Vagina (tissue), 2 donors: ENCODE data around the gene ATG2B. TPM values are rescaled to one million over a fixed set of nuclear protein-coding genes. Genes with fewer than 3 reads are reported as not detected.

ENCODE experiments used
- DNase-seq, 2 donors: peaks; one replicate each; pipeline ENCODE4 v3.0.0-alpha.2; 2017; ENCODE audit errors: extremely low spot score in 2 of 2
- H3K27ac ChIP-seq: fragments of 200-600 bp; sonication (generic); one replicate; pipeline ENCODE4 v1.5.1; 2019
- H3K27me3 ChIP-seq: fragments of 200-600 bp; sonication (generic); one replicate; pipeline ENCODE4 v1.5.1; 2019
- H3K36me3 ChIP-seq, 2 donors: fragments of 200-600 bp; sonication (generic); one replicate each; pipeline ENCODE4 v1.5.1; 2017 to 2019
- H3K4me1 ChIP-seq: fragments of 200-600 bp; sonication (generic); one replicate; pipeline ENCODE4 v1.5.1; 2019
- H3K4me3 ChIP-seq, 2 donors: fragments of 200-600 bp; sonication (generic); 1 replicate in 1 of 2; 2 replicates in 1 of 2; pipeline ENCODE4 v1.5.1; 2016 to 2019
- H3K9me3 ChIP-seq: fragments of 200-600 bp; sonication (generic); one replicate; pipeline ENCODE4 v1.5.1; 2019
- POLR2A ChIP-seq, 2 donors: fragments of 450-650 bp; IDR thresholded peaks; one replicate each; pipeline ENCODE4 v1.6.1; 2017; ENCODE audit warnings: antibody characterized with exemption in 2 of 2, mild to moderate bottlenecking in 2 of 2, moderate library complexity in 2 of 2
- POLR2AphosphoS5 ChIP-seq, 2 donors: sonication (generic); formaldehyde crosslinking; IDR thresholded peaks; one replicate each; pipeline ENCODE4 v1.9.0; 2017; ENCODE audit warnings: antibody characterized with exemption in 2 of 2, mild to moderate bottlenecking in 2 of 2, low read depth in 1 of 2; ENCODE audit not compliant: insufficient read depth in 1 of 2
- intact Hi-C: fragments of 100-400 bp; cut with DNase I; formaldehyde crosslinking; loops from one replicate; pipeline ENCODE4 v1.15.1; 2023
- total RNA-seq: library from RNA; depleted of rRNA; stranded (reverse); fragments of >200 nt; gene quantifications from one replicate; pipeline ENCODE4 v1.2.3, GENCODE V29; 2016
- TF ChIP-seq, protein P1 (sequence below), 3 experiments: fragments of 450-650 bp in 2 of 3; fragments of 200-600 bp in 1 of 3; sonication (generic) in 1 of 3; IDR thresholded peaks; one replicate each; pipeline ENCODE4 v1.5.1; 2017 to 2019; ENCODE audit warnings: antibody characterized with exemption in 3 of 3, mild to moderate bottlenecking in 2 of 3, moderate library complexity in 2 of 3

ATG2B gene, protein sequence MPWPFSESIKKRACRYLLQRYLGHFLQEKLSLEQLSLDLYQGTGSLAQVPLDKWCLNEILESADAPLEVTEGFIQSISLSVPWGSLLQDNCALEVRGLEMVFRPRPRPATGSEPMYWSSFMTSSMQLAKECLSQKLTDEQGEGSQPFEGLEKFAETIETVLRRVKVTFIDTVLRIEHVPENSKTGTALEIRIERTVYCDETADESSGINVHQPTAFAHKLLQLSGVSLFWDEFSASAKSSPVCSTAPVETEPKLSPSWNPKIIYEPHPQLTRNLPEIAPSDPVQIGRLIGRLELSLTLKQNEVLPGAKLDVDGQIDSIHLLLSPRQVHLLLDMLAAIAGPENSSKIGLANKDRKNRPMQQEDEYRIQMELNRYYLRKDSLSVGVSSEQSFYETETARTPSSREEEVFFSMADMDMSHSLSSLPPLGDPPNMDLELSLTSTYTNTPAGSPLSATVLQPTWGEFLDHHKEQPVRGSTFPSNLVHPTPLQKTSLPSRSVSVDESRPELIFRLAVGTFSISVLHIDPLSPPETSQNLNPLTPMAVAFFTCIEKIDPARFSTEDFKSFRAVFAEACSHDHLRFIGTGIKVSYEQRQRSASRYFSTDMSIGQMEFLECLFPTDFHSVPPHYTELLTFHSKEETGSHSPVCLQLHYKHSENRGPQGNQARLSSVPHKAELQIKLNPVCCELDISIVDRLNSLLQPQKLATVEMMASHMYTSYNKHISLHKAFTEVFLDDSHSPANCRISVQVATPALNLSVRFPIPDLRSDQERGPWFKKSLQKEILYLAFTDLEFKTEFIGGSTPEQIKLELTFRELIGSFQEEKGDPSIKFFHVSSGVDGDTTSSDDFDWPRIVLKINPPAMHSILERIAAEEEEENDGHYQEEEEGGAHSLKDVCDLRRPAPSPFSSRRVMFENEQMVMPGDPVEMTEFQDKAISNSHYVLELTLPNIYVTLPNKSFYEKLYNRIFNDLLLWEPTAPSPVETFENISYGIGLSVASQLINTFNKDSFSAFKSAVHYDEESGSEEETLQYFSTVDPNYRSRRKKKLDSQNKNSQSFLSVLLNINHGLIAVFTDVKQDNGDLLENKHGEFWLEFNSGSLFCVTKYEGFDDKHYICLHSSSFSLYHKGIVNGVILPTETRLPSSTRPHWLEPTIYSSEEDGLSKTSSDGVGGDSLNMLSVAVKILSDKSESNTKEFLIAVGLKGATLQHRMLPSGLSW (N-terminal part only)
- 32.2 TPM for total RNA-seq

DNA sequence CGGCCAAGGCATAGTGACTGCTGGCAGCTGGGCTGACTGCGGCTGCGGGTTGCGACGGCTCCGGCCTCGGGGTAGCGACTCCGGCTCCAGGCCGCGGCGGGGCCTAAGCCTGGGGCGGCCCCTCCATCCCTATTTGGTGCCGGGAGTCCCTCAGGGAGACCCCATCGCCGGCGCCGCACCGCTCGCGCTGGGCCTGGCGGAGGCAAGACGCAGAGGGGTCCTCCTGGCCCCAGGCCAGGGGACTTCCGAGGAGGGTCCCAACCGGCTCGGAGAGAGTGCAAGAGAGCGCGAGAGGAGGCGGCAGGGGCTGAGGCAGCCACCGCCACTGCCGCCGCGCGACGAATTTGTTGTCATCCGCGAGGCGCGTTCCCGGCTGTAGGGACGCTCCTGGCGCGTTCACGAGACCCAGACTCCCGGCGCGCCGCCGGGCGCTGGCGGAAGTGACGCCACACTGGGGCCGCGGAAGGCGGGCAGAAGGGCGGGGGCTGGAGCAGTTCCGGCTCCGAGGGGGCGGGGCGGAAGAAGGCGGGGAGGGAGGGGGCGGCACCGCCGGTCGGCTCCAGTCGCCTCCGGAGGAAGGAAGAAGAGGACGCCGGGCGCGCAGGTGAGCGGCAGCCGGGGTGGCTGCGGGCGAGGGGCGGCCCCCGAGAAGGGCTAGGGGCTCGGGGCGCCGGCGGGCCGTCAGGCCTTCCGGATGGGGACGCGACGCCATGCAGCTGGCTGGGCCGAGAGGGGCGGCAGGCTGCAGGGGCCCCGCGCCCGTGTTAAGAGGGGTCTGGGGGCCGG, at the start of gene ATG2B, which contains the start of gene GSKIP:
Gene ATG2B, minus strand, starts transcription at position 377 of the 786 bp plus-strand sequence. Its CDS starts 365 bp downstream, at position 12.
Gene GSKIP, plus strand, starts transcription at position 562 of the 786 bp plus-strand sequence. CDS start 18,722 bp downstream, outside the sequence.
- H3K4me1 ChIP-seq, result peaks cover 45% of the 10 kb centered on the region
- no peaks in the 10 kb centered on the region for H3K36me3 ChIP-seq
- H3K27ac ChIP-seq, result peak within 1 kb of the TSS; percentile 97
- intact Hi-C loops, result loop anchor here (2.0 kb wide), 1 partner anchor 30 kb away; the partner anchor contains the start of gene AK7
- TF ChIP-seq POLR2AphosphoS5 (IDR thresholded peaks at IDR 0.05; ENCODE audit: insufficient read depth in 1 of 2, low read depth in 1 of 2), result peak; percentile 73 to 92
- peak in 1 of 2 donors; percentile 25 for TF ChIP-seq POLR2A (IDR thresholded peaks at IDR 0.05)
- TF ChIP-seq, protein P1, sequence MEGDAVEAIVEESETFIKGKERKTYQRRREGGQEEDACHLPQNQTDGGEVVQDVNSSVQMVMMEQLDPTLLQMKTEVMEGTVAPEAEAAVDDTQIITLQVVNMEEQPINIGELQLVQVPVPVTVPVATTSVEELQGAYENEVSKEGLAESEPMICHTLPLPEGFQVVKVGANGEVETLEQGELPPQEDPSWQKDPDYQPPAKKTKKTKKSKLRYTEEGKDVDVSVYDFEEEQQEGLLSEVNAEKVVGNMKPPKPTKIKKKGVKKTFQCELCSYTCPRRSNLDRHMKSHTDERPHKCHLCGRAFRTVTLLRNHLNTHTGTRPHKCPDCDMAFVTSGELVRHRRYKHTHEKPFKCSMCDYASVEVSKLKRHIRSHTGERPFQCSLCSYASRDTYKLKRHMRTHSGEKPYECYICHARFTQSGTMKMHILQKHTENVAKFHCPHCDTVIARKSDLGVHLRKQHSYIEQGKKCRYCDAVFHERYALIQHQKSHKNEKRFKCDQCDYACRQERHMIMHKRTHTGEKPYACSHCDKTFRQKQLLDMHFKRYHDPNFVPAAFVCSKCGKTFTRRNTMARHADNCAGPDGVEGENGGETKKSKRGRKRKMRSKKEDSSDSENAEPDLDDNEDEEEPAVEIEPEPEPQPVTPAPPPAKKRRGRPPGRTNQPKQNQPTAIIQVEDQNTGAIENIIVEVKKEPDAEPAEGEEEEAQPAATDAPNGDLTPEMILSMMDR (IDR thresholded peaks at IDR 0.05), result no peak
- peak within 1 kb of the TSS; percentile 98 to 99 for H3K4me3 ChIP-seq
- DNase-seq, result peak in 1 of 2 donors; percentile 91
- no peaks in the 10 kb centered on the region for H3K9me3 ChIP-seq
- H3K27me3 ChIP-seq, result no peaks in the 10 kb centered on the region

DNA sequence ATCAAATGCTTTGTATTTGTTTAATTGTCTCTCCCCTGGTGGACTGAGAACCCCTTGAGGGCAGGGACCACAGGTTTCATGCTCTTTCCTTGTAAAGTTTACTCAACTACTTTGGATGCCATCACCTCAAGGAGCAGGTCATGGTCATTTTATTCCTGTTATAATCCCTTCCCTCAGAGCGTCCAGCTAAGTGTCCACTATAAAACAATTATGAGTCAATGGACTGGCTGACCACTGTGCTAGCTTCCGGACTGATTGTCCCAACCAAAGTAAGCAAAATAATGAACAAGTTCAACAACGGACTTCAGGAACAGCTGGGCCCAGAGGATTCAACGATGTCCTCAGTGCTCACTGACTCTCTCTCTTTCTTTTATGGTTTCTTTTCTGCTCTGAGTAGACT, 47.0 kb upstream of the ATG2B start:
- H3K4me3 ChIP-seq, result no peak overlapping the region
- H3K9me3 ChIP-seq, result no peaks in the 10 kb centered on the region
- peak in 1 of 2 donors; percentile 16 for DNase-seq
- H3K36me3 ChIP-seq, result no peaks in the 10 kb centered on the region
- H3K4me1 ChIP-seq, result no peaks in the 10 kb centered on the region
- H3K27ac ChIP-seq, result no peak overlapping the region
- no peaks in the 10 kb centered on the region for H3K27me3 ChIP-seq
- no peak for TF ChIP-seq POLR2A (IDR thresholded peaks at IDR 0.05)
- TF ChIP-seq POLR2AphosphoS5 (IDR thresholded peaks at IDR 0.05; ENCODE audit: insufficient read depth in 1 of 2, low read depth in 1 of 2), result no peak
- TF ChIP-seq, protein P1 (IDR thresholded peaks at IDR 0.05), result no peak
- intact Hi-C loops, result no loop called here

DNA sequence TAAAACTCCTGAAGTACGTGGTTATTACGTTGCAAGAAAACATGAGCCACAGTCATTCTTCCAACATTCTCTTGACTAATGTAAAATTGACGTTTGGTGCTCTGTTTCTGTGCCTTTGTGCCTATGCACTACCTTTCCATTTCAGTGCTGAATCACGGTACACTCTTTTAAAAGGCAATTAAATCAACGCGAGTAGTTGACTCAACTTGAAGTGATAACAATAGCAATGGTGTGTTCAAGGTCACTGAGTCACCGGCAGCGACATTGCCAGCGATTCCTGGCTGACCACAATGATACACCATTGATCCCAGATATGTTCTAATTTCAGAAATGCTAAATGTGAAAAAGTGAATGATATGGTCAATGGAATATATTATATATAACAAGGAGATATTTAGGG, 46.6 kb upstream of the ATG2B start:
- Histone ChIP-seq H3K9me3 (no peaks in the 10 kb centered on the region), H3K36me3 (no peaks in the 10 kb centered on the region), H3K27me3 (no peaks in the 10 kb centered on the region), H3K4me1 (no peaks in the 10 kb centered on the region), H3K4me3 (no peak overlapping the region), H3K27ac (no peak overlapping the region)
- intact Hi-C loops, result no loop called here
- no peak for DNase-seq
- TF ChIP-seq, protein P1 (IDR thresholded peaks at IDR 0.05), result no peak
- no peak for TF ChIP-seq POLR2AphosphoS5 (IDR thresholded peaks at IDR 0.05; ENCODE audit: insufficient read depth in 1 of 2, low read depth in 1 of 2)
- TF ChIP-seq POLR2A (IDR thresholded peaks at IDR 0.05), result no peak

DNA sequence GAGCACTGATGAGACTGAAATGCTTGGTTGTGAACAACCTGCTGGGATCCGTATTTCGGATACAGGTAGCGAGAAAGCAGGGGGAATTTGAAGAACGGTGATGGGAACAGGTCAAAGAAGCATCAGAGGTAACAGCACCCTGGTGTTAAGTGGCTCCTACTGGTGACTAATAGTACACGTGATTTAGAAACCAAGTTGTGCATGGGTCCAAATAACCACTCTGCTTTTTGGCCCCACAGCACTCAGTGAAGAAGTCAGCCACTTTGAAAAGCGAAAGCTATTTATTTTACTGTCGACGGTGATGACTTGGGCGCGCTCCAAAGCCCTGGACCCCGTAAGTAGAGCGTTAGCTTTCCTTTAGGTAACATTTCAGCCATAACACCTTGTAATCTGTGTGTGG, 45.5 kb upstream of the ATG2B start:
- no peak for TF ChIP-seq POLR2AphosphoS5 (IDR thresholded peaks at IDR 0.05; ENCODE audit: insufficient read depth in 1 of 2, low read depth in 1 of 2)
- no peaks in the 10 kb centered on the region for H3K4me1 ChIP-seq
- DNase-seq, result peak; percentile 32 to 70
- no peaks in the 10 kb centered on the region for H3K9me3 ChIP-seq
- no peak overlapping the region for H3K4me3 ChIP-seq
- no peaks in the 10 kb centered on the region for H3K27me3 ChIP-seq
- intact Hi-C loops, result no loop called here
- H3K36me3 ChIP-seq, result no peaks in the 10 kb centered on the region
- H3K27ac ChIP-seq, result no peak overlapping the region
